Measurements from ENCODE around the gene CALML3. TPM values are rescaled to one million over a fixed set of nuclear protein-coding genes. Genes with fewer than 3 reads are reported as not detected.
A peak's percentile ranks its signal among the peaks of the same experiment; 100 is the strongest.

The CALML3 gene
- total and polyA plus RNA-seq, 2 donors (not counting 1 experiment from before 2014, with no cell fraction given) = not detected

DNA sequence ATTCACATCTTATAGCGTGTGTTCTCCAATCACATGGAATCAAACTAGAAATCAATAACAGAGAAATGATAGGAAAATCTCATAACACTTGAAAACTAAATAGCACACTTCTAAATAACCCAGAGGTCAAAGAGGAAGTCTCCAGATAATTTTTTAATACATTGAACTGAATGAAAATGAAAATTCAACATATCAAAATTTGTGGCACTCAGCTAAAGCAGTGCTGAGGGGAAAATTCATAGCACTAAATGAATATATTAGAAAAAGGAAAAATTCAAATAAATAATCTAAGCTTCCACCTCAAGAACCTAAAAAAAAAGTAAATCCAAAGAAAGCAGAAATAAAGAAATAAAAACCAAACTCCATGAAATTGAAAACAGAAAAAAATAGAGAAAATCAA lies 17.3 kb downstream of the CALML3 start:
- DNase-seq (ENCODE audit: low read depth in 2 of 2) = no peak
- Histone ChIP-seq H3K4me1 (ENCODE audit: control insufficient read depth, extremely low read depth, insufficient read depth, low read length) (peaks cover 15% of the 10 kb centered on the region), H3K4me3 (replicated peaks in 1 of 4; ENCODE audit: control extremely low read depth in 1 of 4, insufficient read depth in 1 of 4, low read depth in 3 of 4, low read length in 4 of 4) (no peak overlapping the region), H3K9ac (ENCODE audit: insufficient read depth, low read length) (no peak overlapping the region), H3K27me3 (ENCODE audit: control insufficient read depth, insufficient read depth, low read length) (no peaks in the 10 kb centered on the region), H3K79me2 (ENCODE audit: control insufficient read depth, insufficient read depth, low read length) (no peaks in the 10 kb centered on the region), H3K27ac (ENCODE audit: insufficient read depth, low read length) (no peak overlapping the region), H2AFZ (ENCODE audit: low read length) (no peak overlapping the region), H3K36me3 (ENCODE audit: control insufficient read depth, insufficient read depth, low read length) (no peaks in the 10 kb centered on the region), H3K4me2 (ENCODE audit: extremely low read depth, insufficient read depth, low read length) (no peak overlapping the region), H4K20me1 (ENCODE audit: control insufficient read depth, extremely low read depth, insufficient read depth, low read length) (no peaks in the 10 kb centered on the region), H3K9me3 (ENCODE audit: control insufficient read depth, insufficient read depth, low read depth, low read length) (no peaks in the 10 kb centered on the region)
- TF ChIP-seq EZH2 (IDR thresholded peaks at IDR 0.05; ENCODE audit: low read length, missing control alignments) (no peak), CTCF (conservative IDR thresholded peaks at IDR 0.05 in 1 of 2, IDR thresholded peaks at IDR 0.05 in 1 of 2; ENCODE audit: low read depth in 1 of 2, low read length in 2 of 2) (no peak)

GRCh38 chr10:5543623-5544022 lies 18.9 kb downstream of the CALML3 start:
- no peak overlapping the region for H3K4me2 ChIP-seq (ENCODE audit: extremely low read depth, insufficient read depth, low read length)
- no peak overlapping the region for H3K9ac ChIP-seq (ENCODE audit: insufficient read depth, low read length)
- no peak overlapping the region for H3K4me3 ChIP-seq (replicated peaks in 1 of 4; ENCODE audit: control extremely low read depth in 1 of 4, insufficient read depth in 1 of 4, low read depth in 3 of 4, low read length in 4 of 4)
- TF ChIP-seq CTCF (conservative IDR thresholded peaks at IDR 0.05 in 1 of 2, IDR thresholded peaks at IDR 0.05 in 1 of 2; ENCODE audit: low read depth in 1 of 2, low read length in 2 of 2) = no peak
- no peak for TF ChIP-seq EZH2 (IDR thresholded peaks at IDR 0.05; ENCODE audit: low read length, missing control alignments)
- H3K27ac ChIP-seq (ENCODE audit: insufficient read depth, low read length) = no peak overlapping the region
- H4K20me1 ChIP-seq (ENCODE audit: control insufficient read depth, extremely low read depth, insufficient read depth, low read length) = no peaks in the 10 kb centered on the region
- H3K27me3 ChIP-seq (ENCODE audit: control insufficient read depth, insufficient read depth, low read length) = no peaks in the 10 kb centered on the region
- H3K9me3 ChIP-seq (ENCODE audit: control insufficient read depth, insufficient read depth, low read depth, low read length) = no peaks in the 10 kb centered on the region
- no peak overlapping the region for H2AFZ ChIP-seq (ENCODE audit: low read length)
- peak; percentile 20 to 69 for DNase-seq (ENCODE audit: low read depth in 2 of 2)
- H3K36me3 ChIP-seq (ENCODE audit: control insufficient read depth, insufficient read depth, low read length) = no peaks in the 10 kb centered on the region
- H3K4me1 ChIP-seq (ENCODE audit: control insufficient read depth, extremely low read depth, insufficient read depth, low read length) = peaks cover 21% of the 10 kb centered on the region
- H3K79me2 ChIP-seq (ENCODE audit: control insufficient read depth, insufficient read depth, low read length) = no peaks in the 10 kb centered on the region

DNA sequence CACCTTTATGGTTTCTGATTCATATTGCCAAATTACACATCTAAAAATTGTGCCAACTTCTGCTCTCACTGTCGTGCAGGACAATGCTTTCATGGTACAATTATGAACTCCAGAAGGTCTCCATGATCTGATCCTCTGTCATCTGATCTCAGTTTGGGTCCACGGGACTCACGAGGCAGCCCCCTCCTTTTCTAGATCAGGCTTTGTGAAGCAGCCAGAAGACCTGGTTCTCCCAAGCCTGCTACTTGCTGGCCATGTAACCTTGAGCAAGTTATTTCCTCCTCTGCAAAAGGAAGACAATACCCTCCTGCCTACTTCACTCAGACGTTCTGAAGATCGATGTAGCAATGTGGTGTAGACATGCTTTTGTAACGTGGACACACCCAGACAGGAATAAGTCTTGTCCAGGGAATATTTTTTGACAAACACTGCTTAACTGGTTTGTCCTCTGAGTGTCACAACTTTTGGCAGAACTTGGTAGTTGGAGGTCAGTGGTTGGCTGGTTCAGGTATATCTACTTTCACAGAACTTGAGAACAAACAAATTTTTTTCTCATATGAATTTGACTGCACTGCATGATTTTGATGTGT lies 19.6 kb downstream of the CALML3 start:
- Histone ChIP-seq H3K27me3 (ENCODE audit: control insufficient read depth, insufficient read depth, low read length) (no peaks in the 10 kb centered on the region), H3K4me2 (ENCODE audit: extremely low read depth, insufficient read depth, low read length) (no peak overlapping the region), H3K27ac (ENCODE audit: insufficient read depth, low read length) (no peak overlapping the region), H3K4me3 (replicated peaks in 1 of 4; ENCODE audit: control extremely low read depth in 1 of 4, insufficient read depth in 1 of 4, low read depth in 3 of 4, low read length in 4 of 4) (no peak overlapping the region), H3K4me1 (ENCODE audit: control insufficient read depth, extremely low read depth, insufficient read depth, low read length) (peaks cover 27% of the 10 kb centered on the region), H3K9ac (ENCODE audit: insufficient read depth, low read length) (no peak overlapping the region), H2AFZ (ENCODE audit: low read length) (no peak overlapping the region), H3K79me2 (ENCODE audit: control insufficient read depth, insufficient read depth, low read length) (no peaks in the 10 kb centered on the region), H3K36me3 (ENCODE audit: control insufficient read depth, insufficient read depth, low read length) (no peaks in the 10 kb centered on the region), H3K9me3 (ENCODE audit: control insufficient read depth, insufficient read depth, low read depth, low read length) (no peaks in the 10 kb centered on the region), H4K20me1 (ENCODE audit: control insufficient read depth, extremely low read depth, insufficient read depth, low read length) (no peaks in the 10 kb centered on the region)
- TF ChIP-seq EZH2 (IDR thresholded peaks at IDR 0.05; ENCODE audit: low read length, missing control alignments) = no peak
- no peak for TF ChIP-seq CTCF (conservative IDR thresholded peaks at IDR 0.05 in 1 of 2, IDR thresholded peaks at IDR 0.05 in 1 of 2; ENCODE audit: low read depth in 1 of 2, low read length in 2 of 2)
- no peak for DNase-seq (ENCODE audit: low read depth in 2 of 2)
